ENCODE results near the gene GPR61.

The GPR61 gene

DNA sequence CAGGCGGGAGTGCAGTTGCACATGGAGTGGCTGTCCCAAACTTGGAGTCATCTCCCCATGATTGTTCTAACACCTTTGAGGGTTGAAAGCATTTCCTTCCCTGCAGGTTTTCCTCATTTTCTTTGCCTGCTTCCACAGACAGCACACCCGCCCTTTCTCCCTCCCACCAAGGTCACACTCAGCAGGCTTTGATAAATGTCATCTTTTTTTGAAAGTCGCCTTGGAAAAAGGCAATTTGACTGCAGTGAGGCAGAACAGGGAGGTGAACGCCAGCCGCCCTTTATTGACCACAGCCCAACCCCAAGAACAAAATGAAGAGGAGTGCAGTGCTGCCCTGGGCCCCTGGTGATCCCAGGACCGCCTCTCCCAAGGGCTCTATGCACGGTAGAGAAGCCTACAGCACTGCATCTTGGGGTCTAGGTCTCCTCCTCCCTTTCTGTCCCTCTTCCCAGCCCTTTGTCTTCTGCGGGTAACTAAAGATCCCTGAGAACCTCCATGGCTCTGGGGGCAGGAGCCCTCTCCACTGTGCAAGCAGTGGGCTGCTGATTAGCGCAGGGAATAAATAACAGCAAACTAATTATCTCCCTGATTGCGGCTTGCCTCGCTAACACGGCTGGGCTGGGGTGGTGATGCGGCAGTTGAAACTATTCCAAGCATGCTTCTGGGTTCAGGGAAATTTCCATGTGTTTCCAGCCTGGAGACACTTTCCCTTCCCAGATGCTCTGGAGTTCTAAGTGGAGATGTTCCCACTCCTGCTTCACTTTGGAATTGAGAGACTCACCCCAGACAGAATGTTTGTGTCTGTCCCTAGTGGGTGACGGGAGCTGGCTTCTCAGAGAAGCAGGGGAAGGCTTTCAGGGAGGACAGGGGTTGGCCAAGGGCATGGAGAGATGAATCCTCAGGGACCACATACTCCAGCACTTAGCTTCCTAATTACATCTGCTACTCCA is 18.4 kb upstream of the GPR61 start:
- no peak overlapping the region for H3K4me3 ChIP-seq (ENCODE audit: low read depth, low read length)
- no peak for DNase-seq (ENCODE audit: low read depth)
- TF ChIP-seq, protein P1, sequence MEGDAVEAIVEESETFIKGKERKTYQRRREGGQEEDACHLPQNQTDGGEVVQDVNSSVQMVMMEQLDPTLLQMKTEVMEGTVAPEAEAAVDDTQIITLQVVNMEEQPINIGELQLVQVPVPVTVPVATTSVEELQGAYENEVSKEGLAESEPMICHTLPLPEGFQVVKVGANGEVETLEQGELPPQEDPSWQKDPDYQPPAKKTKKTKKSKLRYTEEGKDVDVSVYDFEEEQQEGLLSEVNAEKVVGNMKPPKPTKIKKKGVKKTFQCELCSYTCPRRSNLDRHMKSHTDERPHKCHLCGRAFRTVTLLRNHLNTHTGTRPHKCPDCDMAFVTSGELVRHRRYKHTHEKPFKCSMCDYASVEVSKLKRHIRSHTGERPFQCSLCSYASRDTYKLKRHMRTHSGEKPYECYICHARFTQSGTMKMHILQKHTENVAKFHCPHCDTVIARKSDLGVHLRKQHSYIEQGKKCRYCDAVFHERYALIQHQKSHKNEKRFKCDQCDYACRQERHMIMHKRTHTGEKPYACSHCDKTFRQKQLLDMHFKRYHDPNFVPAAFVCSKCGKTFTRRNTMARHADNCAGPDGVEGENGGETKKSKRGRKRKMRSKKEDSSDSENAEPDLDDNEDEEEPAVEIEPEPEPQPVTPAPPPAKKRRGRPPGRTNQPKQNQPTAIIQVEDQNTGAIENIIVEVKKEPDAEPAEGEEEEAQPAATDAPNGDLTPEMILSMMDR (conservative IDR thresholded peaks at IDR 0.05; ENCODE audit: low read depth, low read length) = no peak

DNA sequence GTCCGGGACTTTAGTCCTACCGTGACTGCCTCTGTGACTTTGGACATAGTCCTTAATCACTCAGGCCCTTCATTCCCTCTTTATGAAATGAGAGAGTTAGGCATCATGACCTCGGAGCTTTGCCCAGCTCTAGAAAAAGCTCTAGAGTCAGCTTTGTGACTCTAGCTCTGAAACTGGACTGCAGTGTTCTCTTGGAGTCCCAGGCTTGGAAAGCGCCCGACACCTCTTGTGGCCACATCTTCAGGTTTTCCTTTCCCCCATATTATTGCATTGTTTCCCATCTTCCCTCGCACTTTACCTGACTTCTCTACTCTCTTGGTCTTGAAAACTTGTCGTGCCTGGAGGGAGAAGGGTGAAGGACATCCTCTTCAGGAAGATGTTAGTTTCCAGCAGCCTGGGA is 17.6 kb upstream of the GPR61 start:
- no peak for DNase-seq (ENCODE audit: low read depth)
- H3K4me3 ChIP-seq (ENCODE audit: low read depth, low read length) = no peak overlapping the region
- TF ChIP-seq, protein P1 (conservative IDR thresholded peaks at IDR 0.05; ENCODE audit: low read depth, low read length) = no peak

DNA sequence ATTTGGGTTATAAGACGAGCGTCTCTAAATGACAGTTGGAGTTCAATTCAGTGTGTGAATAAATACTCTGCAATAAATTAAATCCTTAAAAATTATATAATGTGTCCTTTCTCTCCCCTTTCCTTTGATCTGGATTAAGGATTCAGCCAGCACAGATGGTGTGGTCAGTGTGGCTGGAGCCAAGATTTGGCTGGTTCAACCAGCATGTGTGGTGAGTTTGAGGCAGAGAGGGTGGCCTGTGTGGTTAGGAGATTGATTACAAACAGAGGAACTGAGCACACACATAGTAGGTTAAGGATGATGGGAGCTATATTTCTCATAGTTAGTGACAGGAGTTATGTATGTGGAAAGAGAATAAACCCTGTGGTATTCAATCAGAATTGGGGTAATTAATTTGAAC is 16.0 kb upstream of the GPR61 start:
- no peak overlapping the region for H3K4me3 ChIP-seq (ENCODE audit: low read depth, low read length)
- DNase-seq (ENCODE audit: low read depth) = no peak
- TF ChIP-seq, protein P1 (conservative IDR thresholded peaks at IDR 0.05; ENCODE audit: low read depth, low read length) = no peak

DNA sequence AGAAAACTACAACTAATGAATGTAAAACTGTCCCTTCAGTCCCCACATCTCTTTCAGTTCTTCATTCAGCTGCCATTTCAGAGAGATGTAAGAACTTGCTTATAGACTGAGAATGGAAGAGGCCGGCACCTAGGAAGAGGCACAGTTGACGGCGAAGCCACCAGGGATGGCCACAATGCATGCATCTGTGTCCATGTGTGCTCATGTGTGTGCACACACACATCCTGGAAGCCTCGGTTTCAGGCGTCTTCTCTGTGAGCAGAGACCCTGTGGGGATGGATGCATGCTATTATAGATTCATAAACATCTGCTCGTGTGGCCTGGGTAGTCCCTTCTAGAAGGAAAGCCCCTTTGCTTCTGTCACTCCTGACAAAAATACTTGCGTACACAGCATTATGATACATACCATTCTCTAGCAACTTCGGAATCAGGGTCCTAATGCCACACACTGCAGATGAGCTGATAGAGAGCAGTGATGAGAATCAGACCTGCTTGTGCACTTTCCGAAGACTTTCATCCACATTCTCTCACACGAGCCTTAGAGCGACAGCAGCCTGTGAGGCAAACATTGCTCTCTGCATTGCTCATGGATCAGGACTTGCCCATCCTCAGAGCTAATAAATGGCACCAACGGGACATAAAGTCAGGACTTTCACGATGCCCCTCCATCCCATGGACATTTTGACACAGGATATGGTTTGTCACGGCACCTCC is 12.4 kb upstream of the GPR61 start:
- H3K4me3 ChIP-seq (ENCODE audit: low read depth, low read length) = no peak overlapping the region
- TF ChIP-seq, protein P1 (conservative IDR thresholded peaks at IDR 0.05; ENCODE audit: low read depth, low read length) = no peak
- no peak for DNase-seq (ENCODE audit: low read depth)

DNA sequence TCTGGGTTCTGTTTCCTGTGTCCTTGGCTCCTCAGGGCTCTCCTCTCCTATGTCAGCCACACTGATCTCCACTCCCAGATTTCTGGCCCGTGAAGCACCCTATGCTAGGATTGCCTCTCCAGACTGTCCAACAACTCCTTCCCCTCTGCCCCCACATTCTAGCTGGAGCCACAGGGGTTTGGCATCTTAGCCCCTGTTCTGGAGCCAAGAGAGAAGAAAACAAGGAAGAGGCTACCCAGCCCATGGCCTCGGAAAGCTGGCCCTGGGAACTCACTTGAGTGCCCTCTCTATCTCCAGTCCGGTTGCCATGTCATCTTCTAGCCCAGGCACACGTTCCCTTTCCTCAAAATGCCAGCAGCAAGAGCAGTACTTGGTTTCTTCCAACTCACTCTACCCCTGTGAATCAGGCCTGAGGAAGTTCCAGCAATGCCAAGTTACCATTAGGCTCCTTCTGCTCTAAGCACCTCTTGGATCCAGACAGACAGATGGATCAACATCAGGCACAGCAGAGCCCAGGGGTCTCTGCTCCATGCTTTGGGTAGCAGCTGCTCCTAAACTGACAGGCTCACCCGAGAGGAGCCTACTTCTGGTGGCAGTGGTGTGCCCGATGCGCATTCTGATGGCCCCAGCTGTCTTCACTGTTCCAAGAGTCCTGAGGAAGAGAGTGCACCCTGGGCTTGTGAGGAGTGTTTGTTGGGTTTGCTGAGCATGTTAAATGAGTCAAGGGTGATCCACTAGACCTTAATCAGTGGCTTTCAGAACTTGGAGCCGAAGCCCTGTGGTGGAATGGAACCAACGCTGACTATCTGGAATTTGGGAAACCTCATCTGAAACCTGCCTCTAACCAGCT is 11.6 kb upstream of the GPR61 start:
- TF ChIP-seq, protein P1 (conservative IDR thresholded peaks at IDR 0.05; ENCODE audit: low read depth, low read length) = no peak
- no peak overlapping the region for H3K4me3 ChIP-seq (ENCODE audit: low read depth, low read length)
- no peak for DNase-seq (ENCODE audit: low read depth)

DNA sequence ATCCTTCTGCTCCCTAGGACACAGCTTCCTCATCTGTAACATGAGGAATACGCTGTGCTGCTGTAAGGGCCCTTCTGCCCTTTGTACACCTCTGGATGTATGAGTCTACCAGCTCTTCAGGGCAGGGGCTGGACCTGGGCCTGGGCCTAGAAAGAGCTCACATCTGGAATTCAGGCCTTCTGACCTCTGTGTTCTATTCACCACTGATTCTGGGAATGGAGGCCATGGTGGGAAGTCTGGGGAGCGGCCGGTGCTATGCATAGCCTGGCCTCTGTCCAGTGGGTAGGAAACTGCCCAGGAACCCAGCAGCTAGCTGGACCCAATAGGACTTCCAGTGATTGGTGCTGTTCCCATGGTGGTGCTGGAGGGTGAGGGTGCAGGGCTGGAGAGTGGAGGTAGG is 11.0 kb upstream of the GPR61 start:
- TF ChIP-seq, protein P1 (conservative IDR thresholded peaks at IDR 0.05; ENCODE audit: low read depth, low read length) = no peak
- DNase-seq (ENCODE audit: low read depth) = no peak

More for the DNA sequence above, 11.0 kb upstream of the GPR61 start:
- no peak overlapping the region for H3K4me3 ChIP-seq (ENCODE audit: low read depth, low read length)
